BJ (cell line): ENCODE results near the gene PEX11A. TPM values are rescaled to one million over a fixed set of nuclear protein-coding genes. Genes with fewer than 3 reads are reported as not detected.

Experiments used
- CTCF ChIA-PET: fragments of 350-600 bp; formaldehyde crosslinking; extraction: SDS; loops from one replicate; lab custom pipeline; 2021; ENCODE audit warnings: antibody characterized with exemption, inconsistent platforms; lab: Yijun Ruan, JAX
- POLR2A ChIA-PET: fragments of 300-600 bp; sonication (Branson Sonifier 250); formaldehyde crosslinking; extraction: SDS; loops from one replicate; lab custom pipeline; 2021; ENCODE audit warnings: antibody characterized with exemption; lab: Charles Lee
- DNase-seq: peaks from one replicate; pipeline ENCODE4 v3.0.0-alpha.2; 2011; ENCODE audit warnings: low read depth
- H3K27me3 ChIP-seq: 2 replicates; pipeline ENCODE4 v1.6.0; 2011; ENCODE audit warnings: low read length; ENCODE audit not compliant: control insufficient read depth, insufficient read depth
- H3K36me3 ChIP-seq: 2 replicates; pipeline ENCODE4 v1.5.1; 2011; ENCODE audit warnings: low read length; ENCODE audit not compliant: control insufficient read depth, insufficient read depth
- H3K4me3 ChIP-seq: 2 replicates; pipeline ENCODE4 v1.5.1; 2011; ENCODE audit warnings: low read depth, mild to moderate bottlenecking, control low read depth, low read length
- CTCF ChIP-seq: IDR thresholded peaks from 2 replicates; pipeline ENCODE4 v1.5.1; 2011; ENCODE audit warnings: low read depth, mild to moderate bottlenecking, control low read depth, inconsistent platforms, low read length, moderate library complexity; ENCODE audit not compliant: insufficient read depth
- polyA plus RNA-seq: library from polyadenylated mRNA; depleted of rRNA; stranded (reverse); fragments of >200 nt; gene quantifications from 2 replicates; pipeline ENCODE4 v1.2.3, GENCODE V29; 2011

The PEX11A gene
- polyA plus RNA-seq, 1 experiment = 8.9 TPM

DNA sequence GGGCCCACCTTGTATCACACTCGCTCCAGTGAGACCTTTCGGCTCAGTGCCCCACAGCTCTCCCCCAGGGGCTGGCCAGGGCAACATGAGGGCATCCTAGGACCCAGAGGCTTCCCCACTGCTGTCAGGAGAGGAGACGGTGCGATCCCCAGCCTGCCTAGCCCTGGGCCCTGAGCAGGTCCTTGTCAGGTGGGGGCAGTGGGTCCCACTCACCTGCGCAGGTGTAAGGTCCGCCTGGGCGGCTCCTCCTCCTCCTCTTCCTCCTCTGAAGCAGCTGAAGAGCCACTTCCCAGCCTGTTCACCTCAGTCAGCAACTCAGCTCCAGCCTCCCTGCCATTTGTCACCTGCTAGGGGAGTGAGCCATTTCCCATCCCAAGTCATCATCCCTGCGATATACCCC lies 44.9 kb downstream of the PEX11A start:
- ChIA-PET POLR2A (no interaction called here), CTCF (interaction anchor here (0.6 to 2.1 kb wide), 9 partner anchors 13 to 1390 kb away, joined by 3 to 12 read pairs (median 4); partner anchors contain the start of gene MESP1)
- H3K36me3 ChIP-seq = peaks cover 19% of the 10 kb centered on the region
- H3K4me3 ChIP-seq = no peak overlapping the region
- DNase-seq = no peak
- TF ChIP-seq CTCF = no peak
- H3K27me3 ChIP-seq = no peaks in the 10 kb centered on the region

GRCh38 chr15:89642106-89642505 lies 48.4 kb downstream of the PEX11A start:
- DNase-seq = no peak
- CTCF ChIA-PET = interaction anchor here (1.5 kb wide), 1 partner anchor 246 kb away, joined by 3 read pairs; no protein-coding TSS in a partner anchor

DNA sequence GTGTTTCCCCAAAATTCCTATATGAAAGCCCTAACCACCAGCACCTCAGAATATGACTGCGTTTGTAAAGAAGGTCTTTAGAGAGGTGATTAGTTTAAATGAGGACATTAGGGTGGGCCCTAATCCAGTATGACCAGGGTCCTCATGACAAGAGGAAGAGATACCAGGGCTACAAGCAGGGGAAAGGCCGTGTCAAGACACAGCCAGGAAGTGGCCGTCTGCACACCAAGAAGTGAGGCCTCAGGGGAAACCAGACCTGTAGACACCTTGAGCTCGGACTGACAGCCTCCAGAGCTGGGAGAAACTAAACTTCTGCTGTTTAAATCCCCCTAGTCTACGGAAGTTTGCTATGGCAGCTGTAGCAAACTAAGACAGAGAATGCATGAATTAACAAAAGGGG lies 49.5 kb downstream of the PEX11A start:
- no peak overlapping the region for H3K4me3 ChIP-seq
- no peaks in the 10 kb centered on the region for H3K27me3 ChIP-seq
- CTCF ChIA-PET = interaction anchor here (0.7 to 1.5 kb wide), 2 partner anchors 161 to 247 kb away, joined by 3 read pairs; no protein-coding TSS in a partner anchor
- no peak for DNase-seq
- TF ChIP-seq CTCF = no peak
- H3K36me3 ChIP-seq = peaks cover 15% of the 10 kb centered on the region
- POLR2A ChIA-PET = no interaction called here

More at GRCh38 chr15:89642106-89642505, 48.4 kb downstream of the PEX11A start:
- no peaks in the 10 kb centered on the region for H3K27me3 ChIP-seq
- no peak for TF ChIP-seq CTCF
- POLR2A ChIA-PET = no interaction called here
- H3K36me3 ChIP-seq = peaks cover 17% of the 10 kb centered on the region
- H3K4me3 ChIP-seq = no peak overlapping the region

DNA sequence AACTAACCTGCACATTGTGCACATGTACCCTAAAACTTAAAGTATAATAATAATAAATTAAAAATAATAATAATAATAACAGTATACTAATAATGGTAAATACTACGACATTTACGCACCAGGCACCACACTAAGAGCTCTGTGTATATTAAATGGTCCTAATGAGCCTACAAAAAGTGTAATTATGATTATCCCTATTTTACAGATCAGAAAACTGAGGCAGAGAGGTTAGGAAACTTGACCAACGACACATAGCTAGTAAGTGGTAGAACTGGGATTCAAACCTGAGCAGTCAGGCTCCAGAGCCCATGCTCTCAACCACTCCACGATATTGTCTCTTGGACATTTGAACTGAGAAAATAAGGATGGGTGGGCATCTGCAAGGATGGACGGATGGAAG lies 50.3 kb downstream of the PEX11A start:
- CTCF ChIA-PET = no interaction called here

DNA sequence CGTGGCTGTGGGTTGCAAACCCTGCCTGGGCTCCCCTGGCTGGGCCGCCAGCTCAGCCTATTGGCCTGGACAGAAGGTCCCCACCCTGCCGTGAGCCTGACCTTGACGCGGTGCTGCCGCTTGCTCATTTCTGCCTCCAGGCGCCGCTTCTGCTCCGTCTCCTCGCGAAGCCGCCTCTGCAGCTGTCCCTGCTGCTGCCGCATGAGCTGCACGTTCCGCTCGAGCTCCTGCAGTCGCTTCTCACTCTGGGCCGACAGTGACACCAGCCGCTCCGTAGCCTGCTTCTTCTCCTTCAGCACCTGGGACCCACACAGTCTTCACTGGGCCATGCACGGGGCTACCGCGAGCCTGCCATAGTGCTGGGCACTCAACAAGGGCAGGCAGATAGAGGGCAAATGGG lies 57.0 kb downstream of the PEX11A start:
- H3K27me3 ChIP-seq = no peaks in the 10 kb centered on the region
- DNase-seq = no peak
- ChIA-PET CTCF (interaction anchor here (1.2 kb wide), 1 partner anchor 14 kb away, joined by 3 read pairs; no protein-coding TSS in a partner anchor), POLR2A (no interaction called here)
- no peak overlapping the region for H3K4me3 ChIP-seq
- TF ChIP-seq CTCF = no peak
- H3K36me3 ChIP-seq = peaks cover 40% of the 10 kb centered on the region

More for the DNA sequence above, 50.3 kb downstream of the PEX11A start:
- no peak for TF ChIP-seq CTCF
- Histone ChIP-seq H3K4me3 (no peak overlapping the region), H3K36me3 (peaks cover 9% of the 10 kb centered on the region), H3K27me3 (no peaks in the 10 kb centered on the region)
- POLR2A ChIA-PET = no interaction called here
- no peak for DNase-seq
